ENCODE results near the gene CD200R1L. TPM values are rescaled to one million over a fixed set of nuclear protein-coding genes. Genes with fewer than 3 reads are reported as not detected.

The CD200R1L gene
- total RNA-seq (under 1 TPM in 1 of 2 donors, not detected in 1; 0.71 TPM), polyA plus RNA-seq (ENCODE audit: insufficient read depth, low read depth, low replicate concordance) (7.9 TPM)
- long read RNA-seq, donor 1: 0 reads
- long read RNA-seq, donor 2: 0 reads

DNA sequence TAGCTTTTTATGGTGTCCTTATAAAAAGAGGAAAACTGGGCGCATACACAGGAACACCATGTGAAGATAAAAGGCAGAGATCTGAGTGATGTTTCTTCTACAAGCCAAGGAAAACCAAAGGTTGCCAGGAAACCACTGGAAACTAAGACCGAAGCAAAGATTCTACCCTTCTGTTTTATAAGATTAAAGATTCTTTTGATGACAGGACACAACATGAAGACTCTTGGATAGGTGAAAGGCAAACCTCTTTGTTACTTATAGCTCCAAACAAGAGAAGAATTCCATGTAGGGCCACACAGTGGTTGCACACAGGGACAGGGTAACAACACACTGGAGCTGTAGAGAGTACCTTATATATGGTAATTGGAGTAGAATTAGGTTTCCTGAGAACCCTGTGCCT lies at the start of gene CD200R1L:
Gene CD200R1L (minus strand): TSS at position 101 of the 400 bp plus-strand sequence. CDS start 17,497 bp downstream, outside the sequence.
- Histone ChIP-seq H3K9me3 (no peaks in the 10 kb centered on the region), H3K36me3 (ENCODE audit: low read depth, missing control alignments) (no peaks in the 10 kb centered on the region), H3K27ac (no peak within 1 kb of the TSS), H3K27me3 (no peaks in the 10 kb centered on the region), H3K4me3 (no peak within 1 kb of the TSS), H3K4me1 (no peaks in the 10 kb centered on the region)
- intact Hi-C loops (cut with DNase I; ENCODE audit: low total_unique reads): no loop called here
- 77 to 90% methylated on average over 2 of the region's 2 CpGs for WGBS, 2 donors
- no peak for TF ChIP-seq POLR2A (IDR thresholded peaks at IDR 0.05)
- TF ChIP-seq, protein P1, sequence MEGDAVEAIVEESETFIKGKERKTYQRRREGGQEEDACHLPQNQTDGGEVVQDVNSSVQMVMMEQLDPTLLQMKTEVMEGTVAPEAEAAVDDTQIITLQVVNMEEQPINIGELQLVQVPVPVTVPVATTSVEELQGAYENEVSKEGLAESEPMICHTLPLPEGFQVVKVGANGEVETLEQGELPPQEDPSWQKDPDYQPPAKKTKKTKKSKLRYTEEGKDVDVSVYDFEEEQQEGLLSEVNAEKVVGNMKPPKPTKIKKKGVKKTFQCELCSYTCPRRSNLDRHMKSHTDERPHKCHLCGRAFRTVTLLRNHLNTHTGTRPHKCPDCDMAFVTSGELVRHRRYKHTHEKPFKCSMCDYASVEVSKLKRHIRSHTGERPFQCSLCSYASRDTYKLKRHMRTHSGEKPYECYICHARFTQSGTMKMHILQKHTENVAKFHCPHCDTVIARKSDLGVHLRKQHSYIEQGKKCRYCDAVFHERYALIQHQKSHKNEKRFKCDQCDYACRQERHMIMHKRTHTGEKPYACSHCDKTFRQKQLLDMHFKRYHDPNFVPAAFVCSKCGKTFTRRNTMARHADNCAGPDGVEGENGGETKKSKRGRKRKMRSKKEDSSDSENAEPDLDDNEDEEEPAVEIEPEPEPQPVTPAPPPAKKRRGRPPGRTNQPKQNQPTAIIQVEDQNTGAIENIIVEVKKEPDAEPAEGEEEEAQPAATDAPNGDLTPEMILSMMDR (IDR thresholded peaks at IDR 0.05): no peak
- no peak for DNase-seq

DNA sequence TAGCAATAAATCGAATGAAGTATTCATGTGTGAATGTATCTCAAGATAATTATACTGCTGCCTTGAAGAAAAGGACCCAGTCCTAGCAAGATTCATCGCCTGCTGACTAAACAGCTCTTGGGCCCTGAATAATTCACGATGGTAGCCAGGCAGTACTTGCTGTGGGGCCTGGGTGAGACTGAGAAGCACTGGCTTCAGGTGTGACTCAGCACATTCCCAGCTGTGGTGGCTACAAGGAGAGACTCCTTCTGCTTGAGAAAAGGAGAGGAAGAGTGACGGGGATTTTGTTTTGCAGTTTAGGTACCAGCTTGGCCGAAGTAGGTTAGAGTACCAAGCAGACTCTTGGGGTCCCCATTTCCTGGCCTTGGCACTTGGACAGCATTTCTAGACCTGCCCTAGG lies 47.6 kb upstream of the CD200R1L start:
- no peak overlapping the region for H3K4me3 ChIP-seq
- WGBS, 2 donors: 81 to 83% methylated on average over 5 of the region's 5 CpGs
- no peaks in the 10 kb centered on the region for H3K4me1 ChIP-seq
- H3K9me3 ChIP-seq: no peaks in the 10 kb centered on the region
- no peak for DNase-seq
- H3K36me3 ChIP-seq (ENCODE audit: low read depth, missing control alignments): no peaks in the 10 kb centered on the region
- H3K27me3 ChIP-seq: no peaks in the 10 kb centered on the region
- intact Hi-C loops (cut with DNase I; ENCODE audit: low total_unique reads): no loop called here
- H3K27ac ChIP-seq: no peak overlapping the region
- no peak for TF ChIP-seq POLR2A (IDR thresholded peaks at IDR 0.05)
- TF ChIP-seq, protein P1 (IDR thresholded peaks at IDR 0.05): no peak

- WGBS, 2 donors: 53 to 59% methylated on average over 3 of the region's 3 CpGs
- DNase-seq: no peak
- Histone ChIP-seq H3K36me3 (ENCODE audit: low read depth, missing control alignments) (no peaks in the 10 kb centered on the region), H3K4me1 (no peaks in the 10 kb centered on the region), H3K27ac (no peak overlapping the region), H3K4me3 (no peak overlapping the region), H3K9me3 (no peaks in the 10 kb centered on the region), H3K27me3 (no peaks in the 10 kb centered on the region)
- intact Hi-C loops (cut with DNase I; ENCODE audit: low total_unique reads): no loop called here
- TF ChIP-seq, protein P1 (IDR thresholded peaks at IDR 0.05): no peak
- TF ChIP-seq POLR2A (IDR thresholded peaks at IDR 0.05): no peak
These were observed 42.7 kb upstream of the CD200R1L start for GRCh38 chr3:112889357-112889756.

DNA sequence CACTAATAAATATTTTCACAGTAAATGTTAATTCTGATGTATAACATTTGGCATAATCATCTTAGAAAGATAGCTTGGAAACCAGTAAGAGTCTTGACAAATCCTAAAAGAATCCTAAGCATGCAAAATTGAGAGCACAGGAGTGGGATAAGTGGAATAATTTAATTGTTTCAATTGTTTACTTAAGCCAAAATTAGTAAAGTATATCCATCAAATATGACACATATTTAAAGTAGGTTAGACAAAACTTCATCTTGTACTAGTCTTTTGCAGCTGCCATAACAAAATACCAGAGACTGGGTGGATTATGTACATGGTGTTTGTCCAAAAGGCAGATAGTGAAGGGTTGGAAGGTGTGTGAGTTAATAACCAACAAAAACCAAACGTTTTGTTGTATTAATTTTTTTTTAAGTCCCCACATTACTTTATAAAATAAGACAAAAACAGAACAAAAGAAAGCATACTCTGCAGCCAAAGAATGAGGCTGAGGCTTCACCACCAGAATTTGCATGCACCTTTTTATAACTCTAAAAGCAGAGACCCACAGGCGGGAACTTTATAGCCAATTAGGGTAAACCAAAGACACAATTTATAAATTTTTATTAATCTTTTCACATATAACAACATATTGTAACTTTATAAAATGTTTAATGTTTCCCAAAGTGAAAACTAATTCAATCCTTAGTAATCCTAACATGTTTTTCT lies 41.9 kb upstream of the CD200R1L start:
- DNase-seq: no peak
- Histone ChIP-seq H3K4me1 (no peaks in the 10 kb centered on the region), H3K4me3 (no peak overlapping the region), H3K9me3 (no peaks in the 10 kb centered on the region), H3K27me3 (no peaks in the 10 kb centered on the region), H3K36me3 (ENCODE audit: low read depth, missing control alignments) (no peaks in the 10 kb centered on the region), H3K27ac (no peak overlapping the region)
- 64 to 65% methylated on average over 2 of the region's 2 CpGs for WGBS, 2 donors
- intact Hi-C loops (cut with DNase I; ENCODE audit: low total_unique reads): no loop called here
- TF ChIP-seq, protein P1 (IDR thresholded peaks at IDR 0.05): no peak
- no peak for TF ChIP-seq POLR2A (IDR thresholded peaks at IDR 0.05)
